Measurements from ENCODE around the gene RAD51.
A peak's percentile ranks its signal among the peaks of the same experiment; 100 is the strongest.
"Not testable (repeated sequence)": the region's sequence is repeated elsewhere in the genome, so short reads cannot be mapped to it uniquely, and the experiment has no call there.

The RAD51 gene

DNA sequence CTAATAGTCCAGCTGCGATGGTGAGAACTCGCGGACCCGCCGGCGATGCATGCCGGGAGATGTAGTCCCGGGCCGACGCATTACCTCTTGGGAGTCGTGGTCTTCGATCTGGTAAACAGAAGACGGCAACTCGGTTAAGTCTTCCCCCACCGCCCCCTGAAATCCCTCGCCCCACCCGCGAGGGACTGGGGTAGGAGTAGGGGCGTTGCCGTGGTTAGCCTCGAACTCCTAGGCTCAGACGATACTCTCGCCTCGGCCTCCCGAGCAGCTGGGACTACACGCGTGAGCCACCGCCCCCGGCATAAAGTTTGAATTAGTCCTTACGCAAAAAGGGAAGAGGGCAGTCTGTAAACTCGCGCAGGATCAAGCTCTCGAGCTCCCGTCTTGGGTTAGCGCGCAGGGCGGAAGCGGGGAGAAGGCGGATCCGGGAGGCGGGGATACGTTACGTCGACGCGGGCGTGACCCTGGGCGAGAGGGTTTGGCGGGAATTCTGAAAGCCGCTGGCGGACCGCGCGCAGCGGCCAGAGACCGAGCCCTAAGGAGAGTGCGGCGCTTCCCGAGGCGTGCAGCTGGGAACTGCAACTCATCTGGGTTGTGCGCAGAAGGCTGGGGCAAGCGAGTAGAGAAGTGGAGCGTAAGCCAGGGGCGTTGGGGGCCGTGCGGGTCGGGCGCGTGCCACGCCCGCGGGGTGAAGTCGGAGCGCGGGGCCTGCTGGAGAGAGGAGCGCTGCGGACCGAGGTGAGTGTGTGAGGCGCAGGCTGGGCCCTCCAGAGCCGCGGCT is at the start of gene RAD51:
Gene RAD51 (plus strand): TSS at position 487 of the 781 bp plus-strand sequence. CDS start 3,585 bp downstream, outside the sequence.
- DNase-seq (ENCODE audit: low read depth in 1 of 2, low spot score in 1 of 2), result peak; percentile 80 to 84

DNA sequence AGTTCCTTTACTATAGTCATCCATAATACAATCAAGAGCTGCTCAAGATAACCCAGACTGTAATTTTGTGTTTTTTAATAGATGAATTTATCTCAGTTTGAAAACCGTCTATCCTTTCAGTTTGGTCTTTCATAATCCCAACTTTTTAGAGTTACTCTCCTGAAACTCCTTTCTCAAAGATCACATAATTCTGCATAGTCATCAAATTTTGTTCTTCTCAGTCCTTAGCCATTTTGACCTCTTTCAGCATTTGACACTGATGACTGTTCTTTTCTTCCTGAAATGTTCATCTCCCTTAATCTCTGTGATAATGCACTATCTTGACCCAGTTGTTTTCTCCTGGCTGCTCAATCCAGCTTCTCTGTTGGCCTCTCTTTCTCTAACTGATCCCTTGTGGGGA is 47.5 kb upstream of the RAD51 start:
- no peak for DNase-seq (ENCODE audit: low read depth in 1 of 2, low spot score in 1 of 2)

DNA sequence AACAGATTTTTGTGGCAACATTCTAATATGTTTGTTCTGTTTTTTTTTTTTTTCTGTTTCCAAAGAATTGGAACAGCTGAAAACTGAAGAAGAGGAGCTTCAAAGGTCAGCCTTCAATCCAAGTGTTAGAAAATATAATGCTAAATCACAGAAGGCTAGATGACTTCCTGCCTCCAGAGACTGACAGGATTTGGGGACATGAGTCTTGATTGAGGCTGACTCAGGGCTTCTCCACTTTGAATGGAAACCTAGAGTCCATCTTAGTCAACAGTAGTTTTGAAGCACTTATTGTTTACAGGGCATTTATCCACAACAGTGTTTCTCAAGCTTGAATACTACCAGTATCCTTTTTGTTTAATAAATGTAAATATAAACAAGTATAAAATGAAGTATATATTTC is 44.5 kb upstream of the RAD51 start:
- DNase-seq (ENCODE audit: low read depth in 1 of 2, low spot score in 1 of 2), result no peak

DNA sequence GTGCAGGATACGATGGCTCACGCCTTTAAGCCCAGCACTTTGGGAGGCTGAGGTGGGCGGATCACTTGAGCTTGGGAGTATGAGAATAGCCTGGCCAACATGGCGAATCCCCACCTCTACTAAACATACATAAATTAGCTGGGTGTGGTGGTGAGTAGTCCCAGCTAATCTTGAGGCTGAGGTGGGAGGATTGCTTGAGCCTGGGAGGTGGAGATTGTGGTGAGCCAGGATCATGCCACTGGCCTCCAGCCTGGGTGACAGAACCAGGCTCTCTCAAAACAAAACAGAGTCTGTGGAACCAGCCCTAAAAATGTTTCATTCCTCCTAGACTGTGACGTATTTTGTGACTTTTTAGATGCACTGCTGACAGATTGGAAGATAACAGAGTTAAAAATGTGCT is 34.3 kb upstream of the RAD51 start:
- DNase-seq (ENCODE audit: low read depth in 1 of 2, low spot score in 1 of 2), result no peak

DNA sequence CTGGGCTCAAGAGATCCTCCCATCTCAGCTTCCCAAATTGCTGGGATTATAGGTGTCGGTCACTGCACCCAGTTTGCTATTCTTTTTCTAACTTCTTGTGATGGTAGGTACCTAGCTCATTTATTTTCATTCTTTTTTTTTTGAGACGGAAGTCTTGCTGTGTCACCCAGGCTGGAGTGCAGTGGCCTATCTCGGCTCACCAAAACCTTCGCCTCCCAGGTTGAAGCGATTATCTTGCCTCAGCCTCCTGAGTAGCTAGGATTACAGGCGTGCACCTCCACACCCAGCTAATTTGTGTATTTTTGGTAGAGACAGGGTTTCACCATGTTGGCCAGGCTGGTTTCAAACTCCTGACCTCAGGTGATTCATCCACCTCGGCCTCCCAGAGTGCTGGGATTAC is 30.1 kb upstream of the RAD51 start:
- DNase-seq (ENCODE audit: low read depth in 1 of 2, low spot score in 1 of 2), result no peak

DNA sequence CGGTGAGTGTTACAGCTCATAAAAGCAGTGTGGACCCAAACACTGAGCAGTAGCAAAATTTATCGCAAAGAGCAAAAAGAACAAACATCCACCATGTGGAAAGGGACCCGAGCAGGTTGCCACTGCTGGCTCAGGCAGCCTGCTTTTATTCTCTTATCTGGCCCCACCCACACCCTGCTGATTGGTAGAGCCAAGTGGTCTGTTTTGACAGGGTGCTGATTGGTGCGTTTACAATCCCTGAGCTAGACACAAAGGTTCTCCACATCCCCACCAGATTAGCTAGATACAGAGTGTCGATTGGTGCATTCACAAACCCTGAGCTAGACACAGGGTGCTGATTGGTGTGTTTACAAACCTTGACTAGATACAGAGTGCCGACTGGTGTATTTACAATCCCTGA is 18.7 kb upstream of the RAD51 start:
- not testable (repeated sequence) for DNase-seq (ENCODE audit: low read depth in 1 of 2, low spot score in 1 of 2)

DNA sequence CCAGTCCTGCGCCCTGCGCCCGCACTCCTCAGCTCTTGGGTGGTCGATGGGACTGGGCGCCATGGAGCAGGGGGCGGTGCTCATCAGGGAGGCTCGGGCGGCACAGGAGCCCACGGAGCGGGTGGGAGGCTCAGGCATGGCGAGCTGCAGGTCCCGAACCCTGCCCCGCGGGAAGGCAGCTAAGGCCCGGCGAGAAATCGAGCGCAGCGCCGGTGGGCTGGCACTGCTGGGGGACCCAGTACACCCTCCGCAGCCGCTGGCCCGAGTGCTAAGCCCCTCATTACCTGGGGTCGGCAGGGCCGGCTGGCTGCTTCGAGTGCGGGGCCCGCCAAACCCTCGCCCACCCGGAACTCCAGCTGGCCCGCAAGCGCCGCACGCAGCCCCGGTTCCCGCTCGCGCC is 18.1 kb upstream of the RAD51 start:
- not testable (repeated sequence) for DNase-seq (ENCODE audit: low read depth in 1 of 2, low spot score in 1 of 2)

DNA sequence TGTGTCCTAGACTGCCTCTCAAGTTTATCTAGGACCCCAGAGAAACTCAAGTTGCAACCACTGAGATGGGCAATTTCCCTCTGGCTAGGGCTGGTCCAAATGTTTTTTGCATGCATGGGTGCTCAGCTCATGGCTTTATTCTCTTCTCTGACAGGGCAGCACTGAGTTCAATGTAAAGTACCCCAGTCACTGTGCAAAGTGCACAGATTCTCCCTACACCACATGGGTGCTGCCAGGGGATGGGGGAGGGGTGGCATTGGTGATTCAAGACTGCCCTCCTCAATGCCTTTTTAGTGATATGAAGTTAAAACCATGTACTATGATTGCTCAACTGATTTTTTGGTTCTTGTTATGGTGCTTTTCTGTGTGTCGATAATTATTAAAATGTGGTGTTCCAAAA is 14.8 kb upstream of the RAD51 start:
- DNase-seq (ENCODE audit: low read depth in 1 of 2, low spot score in 1 of 2), result no peak

DNA sequence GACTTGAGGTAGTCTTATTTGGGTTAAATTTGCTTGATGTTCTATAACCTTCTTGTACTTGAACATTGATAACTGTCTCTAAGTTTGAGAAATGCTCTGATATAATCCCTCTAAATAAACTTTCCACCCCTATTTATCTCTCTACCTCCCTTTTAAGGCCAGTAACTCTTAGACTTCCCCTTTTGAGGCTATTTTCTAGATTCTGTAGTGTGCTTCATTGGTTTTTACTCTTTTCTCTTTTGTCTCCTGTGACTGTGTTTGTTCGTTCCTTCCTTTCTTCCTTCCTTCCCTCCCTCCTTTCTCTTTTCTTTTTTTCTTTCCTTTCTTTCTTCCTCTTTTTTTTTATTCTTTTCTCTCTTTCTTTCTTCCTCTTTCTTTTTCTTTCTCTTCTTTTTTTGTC is 14.0 kb upstream of the RAD51 start:
- not testable (repeated sequence) for DNase-seq (ENCODE audit: low read depth in 1 of 2, low spot score in 1 of 2)

DNA sequence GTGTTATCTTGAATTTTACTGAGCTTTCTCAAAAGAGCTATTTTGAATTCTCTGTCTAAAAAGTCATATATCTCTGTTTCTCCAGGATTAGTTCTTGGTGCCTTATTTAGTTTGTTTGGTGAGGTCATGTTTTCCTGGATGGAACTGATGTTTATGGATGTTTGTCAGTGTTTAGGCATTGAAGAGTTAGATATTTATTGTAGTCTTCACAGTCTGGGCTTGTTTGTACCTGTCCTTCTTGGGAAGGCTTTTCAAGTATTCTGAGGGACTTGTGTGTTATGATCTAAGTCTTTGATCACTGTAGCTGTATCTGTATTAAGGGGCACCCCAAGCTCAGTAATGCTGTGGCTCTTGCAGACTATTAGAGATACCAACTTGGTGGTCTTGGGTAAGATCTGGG is 10.6 kb upstream of the RAD51 start:
- no peak for DNase-seq (ENCODE audit: low read depth in 1 of 2, low spot score in 1 of 2)

DNA sequence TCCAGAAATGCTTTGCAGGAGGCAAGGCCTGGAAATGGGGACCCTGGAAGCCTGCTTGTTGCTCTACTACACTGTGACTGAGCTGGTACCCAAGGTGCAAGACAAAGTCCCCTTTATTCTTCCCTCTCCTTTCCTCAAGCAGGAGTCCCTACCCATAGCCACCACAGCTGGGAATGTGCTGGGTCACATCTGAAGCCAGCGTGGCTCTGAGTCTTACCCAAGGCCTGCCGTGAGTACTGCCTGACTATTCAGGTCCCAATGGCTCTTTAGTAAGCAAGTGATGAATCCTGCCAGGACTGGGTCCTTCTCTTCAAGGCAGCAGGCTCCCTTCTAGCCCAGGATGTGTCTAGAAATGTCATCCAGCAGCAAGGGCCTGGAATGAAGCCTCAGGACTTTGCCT is 9.6 kb upstream of the RAD51 start:
- DNase-seq (ENCODE audit: low read depth in 1 of 2, low spot score in 1 of 2), result no peak

DNA sequence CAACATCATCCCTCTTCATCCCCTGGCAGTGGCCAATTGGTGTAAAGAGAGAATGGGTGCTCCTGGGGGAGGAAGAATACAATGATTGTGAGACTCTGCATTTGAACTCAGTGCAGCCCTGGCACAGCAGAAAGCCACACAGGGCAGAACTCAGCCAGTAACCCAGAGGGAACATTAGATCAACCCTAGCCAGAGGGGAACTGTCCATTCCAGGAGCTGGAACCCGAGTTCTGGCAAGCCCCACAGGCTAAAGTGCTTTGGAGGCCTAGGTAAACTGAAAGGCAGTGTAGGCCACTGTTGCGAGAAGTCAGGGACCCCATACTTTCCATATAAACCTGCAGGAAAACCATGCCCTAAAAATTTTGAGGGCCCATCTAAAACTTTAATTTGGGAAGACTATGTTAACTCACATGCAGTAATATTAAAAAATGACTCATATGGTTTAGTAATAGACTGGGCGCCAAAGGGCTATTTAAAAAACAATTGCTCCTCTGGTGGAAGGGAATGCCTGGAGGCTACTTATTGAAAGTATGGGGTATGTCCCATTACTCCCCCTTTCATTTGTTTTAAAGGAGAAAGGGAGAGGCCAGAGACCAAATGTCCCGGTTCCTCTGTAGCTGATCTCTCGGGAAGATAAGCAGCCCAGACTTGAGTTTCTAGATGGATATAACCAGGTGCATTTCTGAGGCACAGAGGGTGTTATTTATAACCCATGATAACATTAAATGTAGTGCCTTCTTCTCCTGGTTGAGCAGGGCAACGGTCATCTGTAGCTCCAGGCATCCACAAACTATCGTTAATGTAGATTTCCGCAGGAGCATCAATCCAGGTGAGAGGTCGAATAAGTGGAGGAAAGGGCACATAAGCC is 5.8 kb upstream of the RAD51 start:
- no peak for DNase-seq (ENCODE audit: low read depth in 1 of 2, low spot score in 1 of 2)

DNA sequence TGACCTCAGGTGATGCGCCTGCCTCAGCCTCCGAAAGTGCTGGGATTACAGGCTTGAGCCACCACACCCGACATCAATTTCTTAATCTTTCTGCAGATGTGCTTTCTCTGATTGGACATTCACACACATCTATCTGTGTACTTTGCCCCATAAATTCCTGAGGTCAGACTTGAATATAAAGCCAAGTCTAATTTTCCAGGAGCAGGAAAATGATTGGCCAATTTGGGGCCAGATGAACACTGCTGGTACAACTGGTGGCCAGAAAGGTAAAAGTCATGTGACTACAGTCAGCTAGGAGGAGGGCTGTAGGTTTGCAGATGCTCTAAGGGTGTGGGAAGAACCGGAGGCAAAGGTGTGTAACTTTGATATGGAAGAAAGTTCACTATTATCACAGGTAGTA is 3.2 kb upstream of the RAD51 start:
- no peak for DNase-seq (ENCODE audit: low read depth in 1 of 2, low spot score in 1 of 2)

DNA sequence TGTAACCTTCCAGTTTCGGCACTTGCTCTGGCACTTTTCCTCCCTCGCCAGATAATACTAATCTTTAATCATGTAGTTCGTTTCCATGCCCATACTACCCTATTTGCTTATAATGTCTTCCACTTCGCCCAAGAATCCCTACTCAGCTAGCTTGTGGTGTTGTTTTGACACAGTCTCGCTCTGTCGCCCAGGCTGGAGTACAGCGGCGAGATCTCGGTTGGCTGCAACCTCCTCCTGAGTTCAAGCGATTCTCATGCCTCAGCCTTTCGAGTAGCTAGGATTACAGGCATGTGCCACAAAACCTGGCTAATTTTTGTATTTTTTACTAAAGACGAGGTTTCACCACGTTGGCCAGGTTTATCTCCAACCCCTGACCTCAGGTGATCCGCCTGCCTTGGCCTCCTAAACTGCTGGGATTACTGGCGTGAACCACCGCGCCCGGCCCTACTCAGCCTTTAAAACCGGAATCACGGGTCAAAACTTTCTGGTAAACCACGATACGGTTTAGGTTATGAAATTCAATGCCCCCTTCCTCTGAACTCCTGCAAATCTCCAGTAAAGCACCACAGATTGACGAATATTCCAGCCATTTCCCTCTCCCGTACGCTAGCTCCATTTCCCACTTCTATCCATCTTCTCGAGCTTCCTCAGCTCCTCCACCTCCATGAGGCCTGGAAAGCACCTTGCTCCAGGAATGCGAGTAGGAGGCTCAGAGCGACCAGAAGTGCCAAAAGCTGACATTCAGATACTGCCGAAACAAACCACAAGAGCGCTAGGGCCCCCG is 878 bp upstream of the RAD51 start:
- DNase-seq (ENCODE audit: low read depth in 1 of 2, low spot score in 1 of 2), result no peak

DNA sequence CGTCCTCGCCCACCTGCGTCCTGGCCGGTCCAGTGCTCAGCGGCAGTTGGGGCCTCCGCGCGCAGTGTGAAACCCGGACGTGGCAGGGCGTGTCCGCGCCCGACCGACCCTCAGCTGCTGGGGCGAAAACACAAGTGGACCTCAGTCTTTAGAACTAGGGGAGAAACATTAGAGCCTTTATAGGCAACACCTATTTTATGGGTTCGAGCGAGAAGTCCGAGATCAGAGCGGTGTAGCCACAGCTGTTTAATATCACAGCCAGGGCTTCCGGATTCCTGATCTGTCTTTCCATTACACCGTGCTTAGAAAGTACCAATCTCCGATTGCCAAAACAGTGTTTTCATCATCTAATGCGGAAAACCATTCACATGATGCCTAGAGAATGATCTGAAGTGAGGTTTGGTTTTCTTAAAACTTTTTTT is 506 bp downstream of the RAD51 start:
- DNase-seq (ENCODE audit: low read depth in 1 of 2, low spot score in 1 of 2), result no peak

DNA sequence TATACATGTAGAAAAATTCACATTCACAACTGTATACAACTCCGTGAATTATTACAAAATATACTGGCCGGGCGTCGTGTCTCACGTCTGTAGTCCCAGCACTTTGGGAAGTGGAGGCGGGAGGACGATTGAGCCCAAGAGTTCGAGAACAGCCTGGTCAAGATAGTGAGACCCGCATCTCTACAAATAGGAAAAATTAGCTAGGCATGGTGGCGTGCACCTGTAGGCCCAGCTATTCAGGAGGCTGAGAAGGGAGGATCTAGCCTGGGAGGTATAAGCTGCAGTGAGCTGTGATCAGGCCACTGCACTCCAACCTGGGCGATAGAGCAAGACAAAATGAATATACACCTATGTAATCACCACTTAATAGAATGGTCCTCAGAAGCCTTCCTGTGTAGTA is 1.3 kb downstream of the RAD51 start:
- DNase-seq (ENCODE audit: low read depth in 1 of 2, low spot score in 1 of 2), result no peak

DNA sequence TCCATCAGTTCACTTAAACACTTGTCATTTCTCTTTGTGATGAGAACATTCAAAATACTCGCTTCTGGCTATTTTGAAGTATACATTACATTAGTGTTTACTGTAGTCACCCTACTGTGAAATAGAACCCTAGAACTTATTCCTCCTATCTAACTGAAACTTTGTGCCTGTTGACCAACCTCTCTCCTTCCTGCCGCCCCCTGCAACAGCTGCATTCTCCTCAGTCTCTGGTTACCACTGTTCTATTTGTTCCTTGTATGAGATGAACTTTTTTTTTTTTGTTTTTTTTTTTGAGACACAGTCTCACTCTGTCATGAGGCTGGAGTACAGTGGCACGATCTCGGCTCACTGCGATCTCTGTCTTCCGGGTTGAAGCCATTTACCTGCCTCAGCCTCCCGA is 2.9 kb downstream of the RAD51 start:
- DNase-seq (ENCODE audit: low read depth in 1 of 2, low spot score in 1 of 2), result no peak

DNA sequence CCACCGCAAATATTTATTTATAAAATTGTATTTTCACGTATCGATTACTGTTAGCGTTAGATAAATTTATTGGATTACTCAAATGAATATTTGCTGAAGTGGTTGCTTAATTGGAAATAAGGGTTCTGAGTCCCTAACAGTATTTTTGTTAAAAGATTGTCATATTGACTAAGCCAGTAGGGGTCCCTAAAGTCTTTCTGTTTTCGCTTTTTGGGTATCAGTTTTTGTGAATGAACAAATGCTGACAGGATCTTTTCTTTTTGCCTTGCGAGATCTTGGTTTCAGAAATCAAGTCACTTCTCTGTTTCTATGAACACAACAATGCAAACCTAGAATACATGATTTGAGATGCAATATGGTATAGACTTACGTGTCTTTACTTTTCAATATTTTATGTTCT is 7.1 kb downstream of the RAD51 start:
- DNase-seq (ENCODE audit: low read depth in 1 of 2, low spot score in 1 of 2), result no peak

DNA sequence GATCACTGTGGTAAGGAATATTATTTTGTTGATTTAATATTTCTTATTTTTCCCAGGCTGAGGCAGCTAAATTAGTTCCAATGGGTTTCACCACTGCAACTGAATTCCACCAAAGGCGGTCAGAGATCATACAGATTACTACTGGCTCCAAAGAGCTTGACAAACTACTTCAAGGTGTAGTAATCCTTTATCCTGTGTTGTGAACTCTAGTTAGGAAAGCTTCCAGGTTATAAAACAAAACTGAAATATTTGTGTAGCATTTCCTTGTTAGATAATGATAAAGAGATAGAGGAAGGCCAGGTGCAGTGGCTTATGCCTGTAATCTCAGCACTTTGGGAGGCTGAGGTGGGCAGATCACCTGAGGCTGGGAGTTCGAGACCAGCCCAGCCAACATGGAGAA is 11.1 kb downstream of the RAD51 start:
- DNase-seq (ENCODE audit: low read depth in 1 of 2, low spot score in 1 of 2), result no peak

DNA sequence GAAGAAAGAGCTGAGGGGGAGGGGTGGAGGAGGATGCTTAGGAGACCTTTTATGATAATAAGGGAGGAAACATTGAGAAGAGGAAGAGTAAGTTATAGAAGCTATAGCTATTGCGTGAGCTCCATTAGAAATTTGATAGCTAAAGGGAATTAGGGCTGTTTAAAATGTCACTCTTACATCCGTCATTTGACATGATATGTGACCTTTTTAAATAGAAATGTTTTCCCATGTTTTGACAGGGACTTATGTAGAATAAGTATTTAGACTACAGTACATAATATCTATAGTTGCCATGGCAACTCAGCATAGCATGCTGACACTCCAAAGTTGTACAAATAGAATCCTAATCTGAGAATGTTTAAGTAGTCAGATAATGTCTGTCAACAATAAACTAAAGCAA is 19.2 kb downstream of the RAD51 start:
- DNase-seq (ENCODE audit: low read depth in 1 of 2, low spot score in 1 of 2), result no peak

DNA sequence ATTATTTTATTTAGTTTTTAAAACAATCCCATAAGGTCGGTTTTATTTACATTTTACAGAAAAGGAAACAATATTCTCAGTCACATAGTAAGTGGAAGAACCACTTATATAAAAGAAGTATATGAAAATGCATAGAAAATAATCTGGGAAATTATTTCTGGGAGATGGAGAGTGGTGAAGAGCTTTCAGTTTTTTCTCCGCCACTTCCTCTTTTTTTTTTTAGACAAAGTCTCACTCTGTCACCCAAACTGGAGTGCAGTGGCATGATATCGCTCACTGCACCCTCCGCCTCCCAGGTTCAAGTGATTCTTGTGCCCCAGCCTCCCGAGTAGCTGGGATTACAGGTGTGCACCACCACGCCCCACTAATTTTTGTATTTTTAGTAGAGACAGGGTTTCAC is 21.2 kb downstream of the RAD51 start:
- no peak for DNase-seq (ENCODE audit: low read depth in 1 of 2, low spot score in 1 of 2)

DNA sequence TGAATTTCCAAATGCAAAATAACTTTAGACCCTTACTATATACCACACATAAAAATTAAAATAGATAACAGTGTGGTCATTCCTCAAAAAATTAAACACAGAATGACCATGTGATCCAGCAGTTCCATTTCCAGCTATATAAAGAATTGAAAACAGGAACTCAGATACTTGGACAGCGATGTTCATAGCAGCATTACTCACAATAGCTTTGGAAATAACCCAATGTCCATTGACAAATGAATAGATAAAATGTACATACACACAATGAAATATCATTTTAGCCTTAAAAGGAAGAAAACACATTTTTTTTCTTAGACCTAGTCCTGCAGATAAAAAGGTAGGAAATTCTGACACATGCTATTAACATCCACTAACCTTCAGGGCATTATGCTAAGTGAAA is 26.7 kb downstream of the RAD51 start:
- no peak for DNase-seq (ENCODE audit: low read depth in 1 of 2, low spot score in 1 of 2)

All from stimulated activated CD4-positive, alpha-beta T cell treated with anti-CD3 and anti-CD28 coated beads, Interleukin-15, amount 100 ng/mL, for 1 hour (primary cell).